Measurements from ENCODE around the gene ADRM1. TPM values are rescaled to one million over a fixed set of nuclear protein-coding genes. Genes with fewer than 3 reads are reported as not detected.

Gene ADRM1
- total RNA-seq, 2 donors from 2014 or later, result 171 to 178 TPM

GRCh38 chr20:62323980-62324906 is 21.4 kb downstream of the ADRM1 start:
- Mint-ChIP-seq H3K4me3 (no peak overlapping the region), H3K27ac (no peak overlapping the region), H3K27me3 (no peaks in the 10 kb centered on the region), H3K9me3 (no peaks in the 10 kb centered on the region), H3K4me1 (ENCODE audit: low read depth in 2 of 2) (no peaks in the 10 kb centered on the region), H3K36me3 (no peaks in the 10 kb centered on the region)
- DNase-seq (ENCODE audit: low spot score) (no peak), ATAC-seq (peak in 1 of 2 donors; percentile 3)

DNA sequence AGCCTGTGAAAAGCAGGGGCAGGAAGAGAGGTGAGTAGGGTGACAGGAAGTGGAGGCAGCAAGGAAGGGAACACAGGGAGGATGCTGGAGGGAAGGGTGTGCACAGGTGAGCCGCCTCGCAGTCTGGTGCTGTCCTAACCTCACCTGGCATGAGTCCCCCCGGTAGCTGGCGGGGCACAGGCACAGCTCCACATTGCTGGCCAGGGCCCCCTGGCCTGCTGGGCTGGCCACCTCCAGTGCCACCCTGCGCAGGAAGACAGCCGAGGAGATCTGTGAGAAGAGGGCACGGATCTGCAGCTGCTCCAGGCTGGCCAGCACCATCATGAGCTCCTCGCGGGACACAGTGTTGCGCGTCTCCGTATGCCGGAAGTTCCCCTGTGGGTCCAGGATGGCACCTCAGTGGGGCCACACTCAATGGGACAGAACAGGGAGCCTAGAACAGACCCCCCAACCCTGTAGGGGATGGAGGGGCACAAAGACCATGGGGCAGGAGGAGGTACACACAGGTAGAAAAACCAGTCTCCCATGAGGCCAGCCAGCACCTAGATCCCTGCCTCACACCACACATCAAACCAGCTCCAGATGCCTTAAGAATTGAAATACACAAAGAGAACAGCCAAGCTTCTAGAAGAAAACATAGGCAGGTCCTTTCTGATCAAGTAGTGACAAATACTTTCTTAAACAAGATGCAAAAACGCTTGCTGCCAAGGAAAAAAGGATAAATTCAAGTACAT is 22.5 kb downstream of the ADRM1 start:
- H3K9me3 Mint-ChIP-seq, result no peaks in the 10 kb centered on the region

GRCh38 chr20:62326559-62326958 is 23.8 kb downstream of the ADRM1 start:
- H3K9me3 Mint-ChIP-seq, result no peaks in the 10 kb centered on the region
- no peaks in the 10 kb centered on the region for H3K4me1 Mint-ChIP-seq (ENCODE audit: low read depth in 2 of 2)
- H3K4me3 Mint-ChIP-seq, result no peak overlapping the region
- no peak for ATAC-seq
- H3K27ac Mint-ChIP-seq, result no peak overlapping the region
- no peaks in the 10 kb centered on the region for H3K27me3 Mint-ChIP-seq
- no peak for DNase-seq (ENCODE audit: low spot score)
- H3K36me3 Mint-ChIP-seq, result no peaks in the 10 kb centered on the region

More for the DNA sequence above, 22.5 kb downstream of the ADRM1 start:
- Mint-ChIP-seq H3K27ac (no peak overlapping the region), H3K36me3 (no peaks in the 10 kb centered on the region), H3K4me3 (no peak overlapping the region), H3K4me1 (ENCODE audit: low read depth in 2 of 2) (no peaks in the 10 kb centered on the region), H3K27me3 (no peaks in the 10 kb centered on the region)
- DNase-seq (ENCODE audit: low spot score) (no peak), ATAC-seq (no peak)

GRCh38 chr20:62326959-62327725 is 24.3 kb downstream of the ADRM1 start:
- H3K36me3 Mint-ChIP-seq, result no peaks in the 10 kb centered on the region
- ATAC-seq (no peak), DNase-seq (ENCODE audit: low spot score) (no peak)
- no peak overlapping the region for H3K27ac Mint-ChIP-seq
- no peaks in the 10 kb centered on the region for H3K4me1 Mint-ChIP-seq (ENCODE audit: low read depth in 2 of 2)
- no peaks in the 10 kb centered on the region for H3K9me3 Mint-ChIP-seq
- no peaks in the 10 kb centered on the region for H3K27me3 Mint-ChIP-seq
- H3K4me3 Mint-ChIP-seq, result no peak overlapping the region

- Mint-ChIP-seq H3K27ac (no peak overlapping the region), H3K4me1 (ENCODE audit: low read depth in 2 of 2) (no peaks in the 10 kb centered on the region), H3K9me3 (no peaks in the 10 kb centered on the region), H3K27me3 (no peaks in the 10 kb centered on the region), H3K36me3 (no peaks in the 10 kb centered on the region), H3K4me3 (no peak overlapping the region)
- no peak for DNase-seq (ENCODE audit: low spot score)
- no peak for ATAC-seq
These were observed 25.1 kb downstream of the ADRM1 start for GRCh38 chr20:62327726-62328495.

- H3K4me1 Mint-ChIP-seq (ENCODE audit: low read depth in 2 of 2), result no peaks in the 10 kb centered on the region
- H3K4me3 Mint-ChIP-seq, result no peak overlapping the region
- no peaks in the 10 kb centered on the region for H3K27me3 Mint-ChIP-seq
- no peaks in the 10 kb centered on the region for H3K9me3 Mint-ChIP-seq
- ATAC-seq (no peak), DNase-seq (ENCODE audit: low spot score) (no peak)
- H3K27ac Mint-ChIP-seq, result no peak overlapping the region
- no peaks in the 10 kb centered on the region for H3K36me3 Mint-ChIP-seq
These were observed 26.0 kb downstream of the ADRM1 start for GRCh38 chr20:62328684-62329388.

DNA sequence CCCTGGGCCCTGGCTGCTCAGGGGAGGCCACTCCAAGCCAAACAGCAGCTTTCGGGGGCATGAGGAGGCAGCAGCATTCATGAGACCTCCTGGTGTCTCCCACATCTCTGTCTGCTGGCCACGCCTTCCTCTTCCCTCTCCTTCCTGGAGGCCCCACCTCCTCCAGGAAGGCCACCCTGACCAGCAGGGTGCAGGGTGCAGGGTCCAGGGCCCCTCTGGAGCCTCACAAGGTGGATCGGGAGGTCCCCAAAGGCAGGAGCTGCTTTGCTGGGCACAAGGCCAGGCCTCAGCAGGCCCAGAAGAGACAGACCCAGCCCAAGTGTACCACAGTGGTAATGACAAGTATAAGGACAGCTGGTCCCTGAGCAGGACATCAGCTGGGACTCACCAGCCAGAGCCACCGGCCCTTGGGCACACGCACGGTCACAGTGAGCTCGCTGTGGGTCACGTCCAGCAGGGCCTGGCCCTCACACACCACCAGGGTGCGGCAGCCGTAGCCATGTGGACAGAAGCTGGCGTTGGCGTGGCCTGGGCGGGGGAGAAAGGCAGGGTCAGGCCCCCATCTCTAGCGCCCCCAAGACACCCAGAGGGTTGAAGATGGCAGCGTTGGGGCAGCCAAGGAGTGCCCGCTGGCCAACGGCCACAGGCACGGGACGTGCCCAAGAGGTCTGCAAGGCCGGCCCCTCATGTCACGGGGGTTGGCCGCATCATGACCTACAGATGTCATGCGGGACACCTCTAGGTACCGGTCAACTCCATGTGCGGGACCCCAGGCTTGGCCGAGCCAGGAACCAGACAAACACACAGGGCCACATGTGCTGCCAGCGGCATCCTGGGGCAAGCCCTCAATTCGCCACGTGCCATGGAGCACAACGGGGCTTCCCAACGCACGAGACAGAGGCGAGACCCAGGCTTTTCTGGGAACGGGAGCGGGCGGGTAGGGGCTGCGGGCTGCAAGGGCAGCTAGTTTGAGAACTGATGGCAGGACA is 26.9 kb downstream of the ADRM1 start:
- ATAC-seq (no peak), DNase-seq (ENCODE audit: low spot score) (no peak)
- no peak overlapping the region for H3K27ac Mint-ChIP-seq
- no peak overlapping the region for H3K4me3 Mint-ChIP-seq
- no peaks in the 10 kb centered on the region for H3K36me3 Mint-ChIP-seq
- H3K9me3 Mint-ChIP-seq, result no peaks in the 10 kb centered on the region
- H3K4me1 Mint-ChIP-seq (ENCODE audit: low read depth in 2 of 2), result no peaks in the 10 kb centered on the region
- H3K27me3 Mint-ChIP-seq, result no peaks in the 10 kb centered on the region

GRCh38 chr20:62330576-62331317 is 27.9 kb downstream of the ADRM1 start:
- no peak for ATAC-seq
- Mint-ChIP-seq H3K36me3 (no peaks in the 10 kb centered on the region), H3K27me3 (no peaks in the 10 kb centered on the region), H3K4me3 (no peak overlapping the region), H3K9me3 (no peaks in the 10 kb centered on the region), H3K27ac (no peak overlapping the region), H3K4me1 (ENCODE audit: low read depth in 2 of 2) (no peaks in the 10 kb centered on the region)
- DNase-seq (ENCODE audit: low spot score), result no peak

- H3K27me3 Mint-ChIP-seq, result no peaks in the 10 kb centered on the region
- no peaks in the 10 kb centered on the region for H3K36me3 Mint-ChIP-seq
- ATAC-seq (no peak), DNase-seq (ENCODE audit: low spot score) (no peak)
- no peak overlapping the region for H3K4me3 Mint-ChIP-seq
- H3K27ac Mint-ChIP-seq, result no peak overlapping the region
- no peaks in the 10 kb centered on the region for H3K9me3 Mint-ChIP-seq
- H3K4me1 Mint-ChIP-seq (ENCODE audit: low read depth in 2 of 2), result no peaks in the 10 kb centered on the region
These were observed 28.6 kb downstream of the ADRM1 start for GRCh38 chr20:62331347-62331746.

DNA sequence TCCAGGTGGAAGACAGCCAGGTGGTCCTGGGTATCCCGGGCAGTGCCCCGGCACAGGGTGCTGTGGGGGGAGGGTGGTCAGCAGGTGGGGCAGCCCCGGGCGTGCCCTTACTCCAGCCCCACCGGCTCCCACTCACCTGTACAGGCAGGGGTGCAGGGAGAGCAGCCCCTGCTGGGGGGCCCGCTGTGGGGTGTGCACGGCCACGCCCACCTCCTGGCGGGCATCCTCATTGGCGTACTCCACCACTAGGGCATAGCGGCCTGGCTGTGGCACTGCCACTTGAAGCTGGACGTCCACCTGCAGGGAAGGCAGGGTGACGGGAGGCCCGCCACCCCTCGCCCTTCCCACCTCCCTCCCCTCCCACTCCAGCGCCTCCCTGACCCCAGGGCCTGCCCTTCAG is 29.6 kb downstream of the ADRM1 start:
- H3K36me3 Mint-ChIP-seq, result no peaks in the 10 kb centered on the region
- no peaks in the 10 kb centered on the region for H3K9me3 Mint-ChIP-seq
- H3K27me3 Mint-ChIP-seq, result no peaks in the 10 kb centered on the region
- H3K27ac Mint-ChIP-seq, result no peak overlapping the region
- peak; percentile 49 for DNase-seq (ENCODE audit: low spot score)
- no peaks in the 10 kb centered on the region for H3K4me1 Mint-ChIP-seq (ENCODE audit: low read depth in 2 of 2)
- no peak for ATAC-seq
- no peak overlapping the region for H3K4me3 Mint-ChIP-seq

DNA sequence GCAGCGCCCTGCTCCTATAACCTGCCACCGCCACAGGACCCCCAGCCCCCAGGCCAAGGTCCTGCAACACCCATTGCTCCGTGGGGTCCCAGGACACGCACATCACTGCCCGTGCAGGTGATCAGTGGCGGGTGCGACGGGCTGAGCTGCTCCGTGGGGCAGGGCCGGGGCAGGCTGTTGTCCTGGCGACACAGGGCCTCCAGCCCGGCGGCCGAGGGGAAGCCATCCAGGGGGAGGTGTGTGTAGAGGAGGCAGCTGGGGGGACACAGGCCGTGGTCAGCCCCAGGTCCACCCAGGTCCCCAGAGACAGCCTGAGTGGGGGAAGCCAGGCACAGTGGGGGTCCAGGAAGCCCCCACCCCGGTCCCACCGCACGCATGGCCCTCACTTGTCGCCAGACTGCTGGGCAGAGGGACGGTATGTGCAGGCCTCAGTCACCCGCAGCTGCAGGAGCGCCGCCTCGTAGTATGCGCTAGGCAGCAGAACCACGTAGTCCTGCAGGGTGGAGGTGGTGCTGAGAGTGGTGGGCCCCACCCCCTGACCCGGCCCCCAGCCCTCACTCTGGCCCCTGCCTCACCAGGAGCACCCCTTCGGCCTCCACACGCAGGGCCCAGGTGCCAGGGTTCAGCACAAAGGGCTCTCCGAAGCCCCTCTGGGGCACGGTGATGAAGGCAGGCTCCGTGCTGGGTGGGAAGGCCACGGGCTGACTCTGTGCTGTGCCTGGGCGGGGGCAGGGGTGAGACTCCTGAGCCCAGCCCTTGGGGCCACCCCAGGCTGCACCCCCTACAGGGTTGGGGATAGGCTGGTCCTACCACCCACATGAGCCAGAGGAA is 30.4 kb downstream of the ADRM1 start:
- H3K27me3 Mint-ChIP-seq, result no peaks in the 10 kb centered on the region
- ATAC-seq, result no peak
- H3K4me3 Mint-ChIP-seq, result no peak overlapping the region
- H3K36me3 Mint-ChIP-seq, result no peaks in the 10 kb centered on the region
- H3K4me1 Mint-ChIP-seq (ENCODE audit: low read depth in 2 of 2), result no peaks in the 10 kb centered on the region
- H3K9me3 Mint-ChIP-seq, result no peaks in the 10 kb centered on the region
- no peak for DNase-seq (ENCODE audit: low spot score)
- H3K27ac Mint-ChIP-seq, result no peak overlapping the region
